Measurements from ENCODE around the gene IL9. TPM values are rescaled to one million over a fixed set of nuclear protein-coding genes. Genes with fewer than 3 reads are reported as not detected.

Gene IL9
- total RNA-seq (ENCODE audit: insufficient read depth, low replicate concordance), result not detected

DNA sequence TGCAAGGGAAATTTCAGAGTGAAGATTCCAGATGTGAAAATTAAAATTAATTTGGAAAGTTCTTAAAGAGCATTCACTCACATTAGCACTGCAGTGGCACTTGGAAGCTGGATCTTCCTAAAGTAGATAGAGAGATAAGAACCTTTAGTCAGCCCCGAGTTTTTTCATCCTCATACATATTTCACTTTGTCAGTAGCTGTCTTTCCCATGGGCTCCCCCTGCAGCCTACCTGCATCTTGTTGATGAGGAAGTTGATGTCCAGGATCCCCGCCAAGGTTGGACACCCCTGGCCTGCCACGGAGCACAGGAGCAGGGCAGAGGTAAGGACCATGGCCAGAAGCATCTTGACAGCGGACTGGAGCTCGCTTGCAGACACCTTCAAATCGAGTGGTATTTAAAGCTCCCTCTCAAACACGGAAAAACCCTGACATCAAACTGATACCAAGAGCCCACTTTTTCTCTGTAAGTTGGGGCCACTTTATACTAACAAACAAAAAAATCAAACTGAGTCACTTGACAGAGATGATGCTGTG lies at the start of gene IL9:
IL9 (minus strand) TSS at position 368 of the 533 bp plus-strand sequence; CDS start at position 343, 25 bp downstream.
- DNase-seq (ENCODE audit: low spot score), result no peak

DNA sequence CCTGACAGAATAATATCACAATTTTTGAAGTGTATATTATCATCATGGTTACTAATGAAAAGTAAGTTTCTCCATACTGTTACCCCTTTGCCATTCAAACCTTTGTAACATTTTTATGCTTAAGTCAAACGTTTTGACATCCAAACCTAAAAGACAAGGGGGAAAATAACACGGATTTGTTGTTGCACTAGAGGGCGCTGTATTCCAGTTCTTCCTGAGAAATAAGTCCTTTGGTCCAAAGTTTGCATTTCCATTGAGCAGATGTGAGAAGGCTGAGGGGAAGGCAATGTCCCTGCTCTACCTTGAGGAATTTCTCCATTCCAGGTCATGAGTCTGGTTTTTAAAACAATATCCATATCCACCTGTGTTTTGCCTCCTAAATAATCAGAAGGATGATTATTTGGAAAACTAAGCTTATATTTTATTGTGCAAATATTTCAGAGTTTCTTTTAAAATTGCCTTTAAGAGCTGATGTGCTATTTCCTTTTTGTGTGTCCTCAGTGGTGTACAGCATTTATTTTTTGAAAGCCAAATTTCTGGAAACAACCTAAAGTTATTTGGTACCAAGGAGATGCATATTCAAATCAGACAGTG lies 49.4 kb upstream of the IL9 start:
- peak; percentile 89 for DNase-seq (ENCODE audit: low spot score)

DNA sequence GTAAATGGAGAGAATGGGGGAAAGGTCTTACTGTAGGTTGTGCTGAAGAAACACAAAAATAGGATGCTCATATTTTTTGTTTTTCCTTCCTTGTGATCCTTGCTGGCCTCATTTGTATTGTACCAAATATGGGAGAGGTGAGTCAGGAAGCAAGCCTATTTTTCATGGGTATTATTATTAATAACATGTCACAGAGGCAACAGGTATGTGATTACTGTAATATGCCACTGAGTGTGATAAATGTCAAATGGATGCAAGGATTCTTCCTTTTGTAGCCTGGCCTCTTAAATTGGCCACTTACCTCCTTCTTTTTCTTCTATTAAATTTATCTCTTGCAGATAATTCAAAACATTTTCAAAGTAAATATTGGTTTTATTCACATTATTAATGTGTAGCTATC lies 48.9 kb upstream of the IL9 start:
- no peak for DNase-seq (ENCODE audit: low spot score)

DNA sequence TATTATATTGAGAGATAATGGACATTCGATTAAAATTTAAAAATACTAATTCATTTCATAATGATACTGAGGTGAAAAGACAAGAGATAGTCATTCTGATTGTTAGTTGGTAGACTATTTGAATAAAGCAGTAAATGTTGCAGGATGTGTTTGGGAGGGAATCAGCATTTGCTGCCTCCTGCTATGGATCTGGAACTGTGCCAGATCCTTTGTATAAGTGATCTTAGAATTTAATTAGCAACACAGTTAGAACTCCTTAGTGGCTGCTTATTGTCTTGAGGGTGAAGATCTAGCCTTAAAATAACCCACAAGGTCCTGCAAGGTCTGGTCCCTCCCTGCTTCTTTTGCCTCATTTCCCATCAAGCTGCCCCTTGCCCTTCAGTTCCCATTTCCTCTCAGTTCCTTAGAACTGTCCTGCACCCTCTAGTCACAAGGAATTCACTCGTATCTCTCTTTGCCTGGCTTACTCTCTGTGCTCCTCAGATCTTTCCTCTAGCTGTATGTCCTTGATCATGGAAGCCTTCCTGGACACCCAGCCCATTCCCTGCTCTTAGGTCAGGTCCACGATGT lies 46.6 kb upstream of the IL9 start:
- no peak for DNase-seq (ENCODE audit: low spot score)

DNA sequence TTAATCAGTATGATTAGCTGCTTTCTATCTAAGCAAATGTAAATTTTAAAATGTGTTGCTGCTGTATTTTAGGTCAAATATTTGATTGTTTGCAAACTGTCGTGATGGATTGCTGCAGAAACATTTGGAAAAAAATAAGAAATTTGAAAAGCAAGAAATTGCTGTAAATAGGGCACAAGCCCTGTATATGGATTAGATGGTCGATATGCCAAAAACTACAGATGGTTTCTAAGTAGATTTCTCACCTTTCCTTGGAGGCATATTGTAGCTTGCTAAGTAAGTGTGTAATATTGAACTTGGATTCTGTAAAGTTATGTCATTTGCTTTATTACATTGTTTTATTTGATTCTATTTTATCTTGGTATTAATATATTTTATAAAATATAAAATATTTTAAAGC lies 46.1 kb upstream of the IL9 start:
- DNase-seq (ENCODE audit: low spot score), result no peak

DNA sequence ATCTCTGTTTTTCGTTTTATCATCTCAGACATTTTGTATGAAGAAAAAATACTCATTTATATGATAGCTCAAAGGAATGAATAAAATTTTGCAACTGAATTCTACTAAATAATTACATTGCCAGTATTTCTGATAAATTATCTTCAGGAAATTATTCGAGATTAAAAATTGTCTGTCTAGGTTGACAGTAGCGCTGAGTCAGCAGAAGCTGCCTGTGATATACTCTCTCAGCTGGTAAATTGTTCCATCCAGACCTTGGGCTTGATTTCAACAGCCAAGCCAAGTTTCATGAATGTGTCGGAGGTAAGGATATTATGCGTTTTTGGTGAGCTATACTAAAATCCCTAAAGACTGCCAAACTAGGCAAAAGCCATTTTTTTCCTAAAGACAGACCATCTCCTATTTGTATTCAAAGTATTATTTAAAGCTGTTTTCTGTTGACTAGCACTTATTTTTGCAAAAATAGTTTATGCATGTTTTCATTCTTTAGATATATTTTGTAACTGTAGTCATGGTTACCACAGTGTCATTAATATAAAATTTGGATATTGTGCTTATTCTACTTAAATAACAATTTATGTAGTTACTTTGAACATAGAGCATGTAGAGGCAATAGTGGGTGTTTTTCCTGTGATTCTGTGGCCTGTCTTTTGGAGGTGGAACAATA lies 41.7 kb upstream of the IL9 start:
- no peak for DNase-seq (ENCODE audit: low spot score)

DNA sequence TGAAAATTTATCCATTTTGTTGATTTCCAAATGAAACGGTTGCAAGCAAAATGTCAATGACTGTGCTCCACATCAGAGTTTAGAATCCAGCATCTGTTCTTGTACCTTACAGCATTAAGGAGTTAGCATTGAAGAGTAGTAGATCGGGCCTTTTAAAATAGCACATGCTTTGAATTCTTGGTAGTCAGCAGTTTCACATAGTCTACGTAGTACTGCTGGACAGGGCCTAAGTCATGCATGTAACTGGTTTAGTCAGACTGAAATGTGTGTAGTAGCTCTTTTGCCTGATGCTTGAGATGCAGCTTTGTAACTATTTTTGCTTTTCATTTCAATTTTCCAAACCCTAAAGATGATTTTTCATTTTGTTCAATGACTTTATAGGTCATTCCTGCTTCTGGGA lies 39.3 kb upstream of the IL9 start:
- DNase-seq (ENCODE audit: low spot score), result peak; percentile 72

DNA sequence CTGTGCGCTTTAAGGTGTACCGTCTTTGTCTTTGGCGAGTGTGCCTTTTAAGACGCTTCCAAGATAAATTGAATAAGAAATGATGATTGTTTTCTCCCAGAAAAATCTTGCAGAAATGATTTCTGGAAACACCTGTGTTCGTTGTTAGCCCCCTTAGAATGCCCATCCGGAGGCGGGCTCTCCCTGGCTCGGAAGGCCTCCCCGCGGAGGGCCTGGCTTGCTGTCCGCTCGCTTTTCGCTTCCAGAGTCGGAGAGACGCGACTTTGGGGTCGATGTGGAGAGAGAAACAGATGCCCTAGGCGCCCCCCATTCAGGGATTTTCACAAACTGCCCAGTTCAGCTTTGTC lies 35.3 kb upstream of the IL9 start:
- DNase-seq (ENCODE audit: low spot score), result no peak

DNA sequence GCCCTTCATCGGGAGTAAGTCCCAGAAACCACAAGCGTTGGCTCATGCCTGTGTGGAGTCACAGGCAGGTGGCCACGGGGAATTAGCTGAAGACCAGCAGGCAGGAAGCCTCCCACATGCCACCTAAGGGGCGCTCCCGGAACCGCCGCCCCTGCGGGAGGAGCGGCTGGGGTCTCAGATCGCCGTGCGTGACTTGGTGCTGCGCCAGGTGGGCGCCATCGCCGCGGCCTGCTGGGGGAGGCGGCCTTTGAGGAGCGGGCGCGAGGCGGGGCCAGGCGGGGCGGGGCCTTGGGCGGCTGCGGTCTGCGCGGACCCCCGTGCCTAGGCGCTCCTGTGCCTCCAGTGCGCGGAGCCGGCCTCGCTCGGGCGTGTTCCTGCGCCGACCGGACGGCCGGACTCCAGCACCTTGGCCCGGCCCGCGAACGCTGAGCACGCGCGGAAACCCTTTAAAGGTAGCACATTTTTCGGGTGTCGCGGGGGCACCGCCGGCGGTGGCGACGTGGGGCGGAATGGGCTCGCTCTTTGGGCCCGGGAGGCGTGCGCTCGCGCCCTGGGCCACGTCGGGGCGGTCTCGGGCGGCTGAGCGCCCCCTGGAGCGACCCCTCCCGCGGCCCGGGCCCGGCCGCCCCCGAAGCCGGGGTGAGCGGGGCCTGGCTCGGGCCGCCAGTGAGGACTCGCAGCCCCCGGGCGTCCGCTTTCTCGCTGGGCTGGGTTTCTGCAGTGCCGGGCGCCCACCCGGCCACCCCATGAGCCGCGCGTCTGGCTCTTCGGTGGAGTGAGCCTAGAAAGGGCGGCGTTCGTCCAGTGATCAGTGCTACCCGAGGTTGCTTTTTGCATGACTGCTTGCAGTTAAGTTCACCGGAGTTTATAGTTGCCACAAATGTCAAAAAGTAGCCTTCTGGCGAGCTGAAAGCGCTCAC lies 34.6 kb upstream of the IL9 start:
- DNase-seq (ENCODE audit: low spot score), result no peak

DNA sequence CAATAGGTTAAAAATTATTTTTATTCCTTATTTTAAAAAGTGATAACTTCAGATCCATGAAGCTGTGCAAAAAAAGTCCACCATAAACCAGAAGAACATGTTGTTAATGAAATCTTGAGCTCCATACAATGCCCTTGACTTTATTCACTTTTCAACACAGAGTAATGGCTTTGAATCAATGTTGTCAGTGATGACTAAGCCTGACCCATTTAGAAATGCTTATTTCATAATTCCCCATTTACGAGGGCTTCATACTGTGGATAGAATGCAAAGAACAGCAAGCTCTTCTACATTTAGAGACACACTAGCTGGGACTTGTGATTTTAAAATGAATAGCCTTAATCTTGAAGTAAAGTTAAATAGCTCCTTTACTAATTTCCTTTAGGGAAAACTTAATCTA lies 25.7 kb upstream of the IL9 start:
- peak; percentile 84 for DNase-seq (ENCODE audit: low spot score)

DNA sequence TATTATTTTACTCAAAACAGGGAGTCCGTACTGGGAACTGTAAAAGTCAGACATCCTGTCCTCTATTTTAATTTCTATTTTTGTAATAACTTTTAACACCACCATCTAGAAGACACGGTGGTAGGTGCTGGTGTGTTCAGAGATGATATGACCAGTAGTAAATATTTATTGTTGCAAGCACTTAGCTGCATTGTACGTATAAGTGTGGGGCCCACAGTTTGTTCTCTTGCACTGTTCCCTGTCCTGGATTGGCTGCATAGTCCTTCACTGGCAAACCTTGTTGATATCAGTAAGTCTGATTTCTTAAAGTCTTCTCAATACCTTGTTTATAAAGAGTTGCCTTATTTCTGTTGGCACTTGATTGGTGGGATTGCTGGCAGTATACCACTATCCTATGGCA lies 24.6 kb upstream of the IL9 start:
- no peak for DNase-seq (ENCODE audit: low spot score)

DNA sequence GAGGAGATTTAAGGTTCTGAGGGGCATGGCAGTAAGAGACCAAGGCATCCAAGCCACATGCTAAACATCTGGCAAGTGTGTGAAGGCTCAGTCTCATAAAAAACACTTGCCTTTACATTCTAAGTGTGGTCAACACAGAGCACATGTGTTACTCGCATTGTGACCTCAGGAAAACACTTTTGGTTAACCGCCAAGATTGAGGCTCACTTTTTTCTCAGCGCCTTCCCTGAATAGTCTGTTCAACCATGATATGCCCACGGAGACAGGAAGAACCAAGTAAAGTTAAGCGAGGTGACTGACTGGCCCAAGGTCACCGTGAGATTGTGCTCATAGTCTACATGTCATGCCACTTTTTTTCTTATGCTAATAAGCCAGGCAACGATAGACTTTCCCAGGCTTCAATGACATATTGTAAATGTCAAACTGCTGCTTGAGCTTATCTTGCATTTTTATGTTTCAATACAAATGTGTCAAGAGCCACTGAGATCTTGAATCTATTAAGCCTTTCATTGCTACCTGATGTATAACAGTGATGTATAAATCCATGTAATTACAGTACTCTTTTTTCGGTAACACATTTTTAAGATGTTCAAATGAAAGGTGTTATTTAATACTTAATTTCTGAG lies 21.1 kb upstream of the IL9 start:
- DNase-seq (ENCODE audit: low spot score), result no peak

DNA sequence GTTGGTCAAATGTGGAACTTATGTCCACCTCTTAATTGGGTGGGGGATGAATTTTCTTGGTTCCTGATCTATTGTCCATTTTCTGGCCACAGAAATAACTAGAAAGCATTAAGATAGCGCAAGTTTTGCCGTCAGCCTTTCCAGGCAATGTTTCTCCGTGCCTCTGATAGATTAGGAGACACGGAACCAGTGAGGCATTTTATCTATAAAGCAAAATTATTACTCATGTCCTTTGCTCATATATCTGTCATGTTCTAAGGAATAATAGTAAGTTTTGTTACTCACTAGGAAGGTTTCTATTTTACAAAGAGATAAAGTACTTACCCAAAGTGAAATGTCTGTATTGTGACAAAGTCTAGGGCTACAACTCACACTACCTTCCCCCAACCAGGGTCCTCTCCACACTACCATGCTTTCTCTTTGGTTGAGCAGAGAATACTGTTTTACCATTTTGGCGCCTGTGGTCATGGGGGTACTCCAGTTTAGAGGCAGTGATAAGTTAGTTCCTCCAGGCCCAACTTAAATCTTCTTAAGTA lies 19.9 kb upstream of the IL9 start:
- DNase-seq (ENCODE audit: low spot score), result no peak

DNA sequence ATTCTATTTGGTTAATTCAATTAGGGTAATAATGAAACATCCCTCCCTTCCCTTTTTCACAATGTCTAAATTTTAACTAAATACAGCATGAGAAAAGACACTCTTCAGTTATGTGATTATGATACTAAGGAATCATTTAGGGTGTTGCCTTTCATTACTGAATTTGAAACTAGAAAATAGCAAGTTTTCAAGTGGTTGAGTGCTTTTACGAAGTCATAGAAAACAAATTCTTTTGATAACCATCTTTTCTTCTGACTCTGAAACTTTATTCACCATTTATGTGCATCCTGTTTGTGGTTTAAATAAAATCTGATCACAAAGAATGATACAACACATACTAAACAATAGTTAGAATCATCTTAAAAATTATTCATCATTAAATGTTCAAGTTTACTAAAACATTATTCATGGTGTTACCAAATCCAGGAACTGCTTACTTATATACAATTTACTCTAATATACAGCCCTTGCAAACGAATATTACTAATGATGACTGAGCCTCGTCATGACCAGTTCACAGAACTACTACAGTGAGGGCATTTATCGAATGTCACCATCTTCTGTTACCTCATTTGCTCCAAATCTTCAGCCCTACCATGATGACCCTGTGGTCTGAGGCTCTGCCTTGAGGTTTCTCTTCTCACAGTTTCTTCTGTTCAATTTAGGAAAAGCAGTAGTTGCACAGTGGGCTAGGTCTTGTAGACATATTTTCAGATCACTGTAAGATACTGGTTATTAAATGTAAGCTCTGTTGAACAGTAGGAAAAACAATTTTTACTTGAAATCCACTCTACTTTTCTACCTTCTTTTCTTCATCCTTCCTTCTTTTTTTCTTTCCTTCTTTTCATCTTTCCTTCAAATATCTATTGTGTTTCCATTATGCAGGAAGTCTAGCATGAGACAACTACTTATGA lies 18.3 kb upstream of the IL9 start:
- DNase-seq (ENCODE audit: low spot score), result no peak

DNA sequence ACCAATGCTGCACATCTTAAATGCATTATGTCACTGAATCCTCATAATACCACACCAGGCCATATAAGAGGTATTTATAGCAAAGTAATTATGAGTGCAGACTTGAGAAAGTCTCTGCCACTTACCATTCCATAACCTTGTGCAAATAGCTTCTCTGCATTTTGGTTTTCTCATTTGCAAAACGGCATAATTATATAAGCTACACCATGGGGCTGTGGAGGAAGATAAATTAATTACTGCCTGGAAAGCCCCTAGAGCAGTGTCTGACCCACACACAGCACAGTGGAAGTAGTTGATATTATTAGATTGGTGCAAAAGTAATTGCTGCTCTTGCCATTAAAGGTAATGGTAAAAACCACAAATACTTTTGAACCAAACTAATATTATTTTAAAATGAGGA lies 9.5 kb upstream of the IL9 start:
- no peak for DNase-seq (ENCODE audit: low spot score)

DNA sequence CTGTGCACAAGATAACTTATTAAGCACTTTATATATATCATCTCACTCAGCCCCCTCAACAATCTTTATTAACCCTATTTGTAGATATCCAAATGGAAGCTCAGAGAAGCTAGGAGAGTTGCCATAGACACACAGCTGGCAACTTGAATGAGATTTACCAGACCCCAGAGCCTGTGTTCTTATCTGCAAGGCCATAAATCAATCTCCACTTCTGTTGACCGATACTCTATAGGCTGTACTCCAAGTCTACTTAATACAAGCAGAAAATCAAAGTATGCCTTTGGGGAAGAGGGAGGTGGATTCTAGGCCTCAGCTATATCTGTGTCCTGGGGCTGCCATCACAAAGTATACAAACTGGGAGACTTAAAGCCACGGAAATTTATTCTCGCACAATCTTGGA lies 6.0 kb upstream of the IL9 start:
- peak; percentile 10 for DNase-seq (ENCODE audit: low spot score)

DNA sequence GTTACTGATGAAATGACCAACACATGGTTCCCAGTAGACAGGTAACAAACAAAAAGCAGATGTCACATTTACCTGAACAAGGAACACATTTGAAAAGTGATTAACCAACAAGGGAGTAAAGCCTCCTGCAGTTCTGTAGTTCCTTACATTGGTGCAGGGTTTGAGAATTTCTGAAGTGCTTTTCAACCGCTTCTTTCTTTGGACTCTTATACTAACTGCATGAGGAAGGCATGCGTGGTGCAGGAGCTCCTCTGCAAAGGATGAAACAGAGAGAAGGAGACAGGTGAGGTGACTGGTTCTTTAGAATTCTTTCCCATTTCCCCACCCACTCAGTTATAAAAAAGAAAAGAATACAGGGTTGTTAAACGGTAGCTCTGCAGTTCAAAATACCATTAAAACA lies 4.6 kb upstream of the IL9 start:
- no peak for DNase-seq (ENCODE audit: low spot score)

DNA sequence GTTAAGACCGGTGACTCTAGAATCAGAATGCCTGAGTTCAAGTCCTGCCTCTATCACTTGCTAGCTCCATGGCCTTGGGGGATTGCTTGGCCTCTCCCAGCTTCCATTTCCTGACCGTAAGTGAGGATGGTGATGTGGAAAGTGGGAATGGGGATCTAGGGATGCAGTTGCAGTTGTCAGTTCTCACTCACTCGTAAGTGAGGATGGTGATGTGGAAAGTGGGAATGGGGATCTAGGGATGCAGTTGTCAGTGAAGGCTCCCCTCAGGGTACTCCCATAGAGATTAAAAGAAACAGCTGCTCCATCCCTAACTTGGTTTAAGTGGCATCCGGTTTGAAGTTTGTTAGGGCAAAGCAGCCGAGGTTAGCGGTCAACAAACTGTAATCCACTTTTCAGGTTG lies 3.0 kb upstream of the IL9 start:
- no peak for DNase-seq (ENCODE audit: low spot score)

DNA sequence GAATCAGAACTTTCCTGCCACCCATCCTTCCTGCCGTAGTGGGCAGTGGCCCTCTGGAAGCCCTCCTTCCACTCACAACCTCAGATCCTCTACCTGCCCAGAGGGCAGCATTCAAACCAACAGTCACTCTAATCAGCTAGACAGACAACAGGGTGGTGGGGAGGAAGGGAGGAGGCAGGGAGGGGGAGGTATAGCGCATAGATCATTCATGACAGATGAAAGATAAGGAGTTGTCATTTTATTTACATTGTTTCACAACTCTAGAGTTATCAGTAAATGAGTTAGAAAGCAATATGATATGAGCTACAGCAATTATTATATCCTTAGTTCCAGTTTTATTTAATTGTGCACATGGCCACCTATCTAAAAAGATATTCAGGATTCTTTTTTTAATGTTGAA lies 852 bp downstream of the IL9 start:
- DNase-seq (ENCODE audit: low spot score), result no peak

DNA sequence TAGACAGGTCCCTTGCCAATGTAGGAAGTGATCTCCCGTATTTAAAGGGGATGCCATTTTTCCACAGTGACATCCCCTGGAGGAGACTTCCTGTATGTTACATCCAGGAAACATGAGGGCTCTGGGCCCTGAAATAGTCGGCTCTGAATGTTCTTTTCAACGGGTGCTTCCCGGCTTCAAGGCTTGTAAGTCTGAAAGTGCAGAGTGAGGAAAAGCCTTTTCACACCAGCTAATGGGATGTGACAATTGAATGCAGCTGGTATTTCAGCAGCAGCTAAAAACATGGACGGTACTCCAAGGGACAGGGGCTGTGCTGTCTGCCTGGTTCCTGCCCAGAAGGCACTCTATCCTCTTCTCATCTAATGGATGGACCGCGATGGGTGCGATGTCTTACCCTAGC lies 1.4 kb downstream of the IL9 start:
- no peak for DNase-seq (ENCODE audit: low spot score)
